B cell (primary cell): ENCODE data around the gene ATP9A.

Experiments
- EZH2 ChIP-seq: IDR thresholded peaks from 2 replicates; pipeline ENCODE4 v1.6.1; 2012; ENCODE audit warnings: borderline replicate concordance, low read depth, mild to moderate bottlenecking, moderate library complexity, low read length; ENCODE audit not compliant: insufficient read depth, poor library complexity, severe bottlenecking
- TF ChIP-seq, protein P1 (sequence below): fragments of 200-600 bp; IDR thresholded peaks from one replicate; pipeline ENCODE4 v1.8.0; 2022; ENCODE audit warnings: antibody characterized with exemption, mild to moderate bottlenecking

DNA sequence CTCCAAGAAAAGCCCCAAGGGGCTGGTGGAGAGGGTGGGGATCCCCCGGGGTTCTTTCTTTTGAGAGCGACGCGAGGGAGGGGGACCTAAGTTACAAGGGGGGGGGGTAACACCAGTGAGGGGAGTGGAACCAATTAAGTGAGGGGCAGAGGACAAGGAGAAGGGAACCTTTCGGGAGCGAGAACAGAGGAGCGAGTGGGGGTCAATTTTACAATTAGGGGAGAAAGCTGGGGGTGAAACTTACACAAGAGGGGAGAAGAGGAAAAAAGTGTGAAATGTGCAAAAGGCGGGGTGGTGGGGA, 33.6 kb upstream of the ATP9A start:
- TF ChIP-seq, protein P1, sequence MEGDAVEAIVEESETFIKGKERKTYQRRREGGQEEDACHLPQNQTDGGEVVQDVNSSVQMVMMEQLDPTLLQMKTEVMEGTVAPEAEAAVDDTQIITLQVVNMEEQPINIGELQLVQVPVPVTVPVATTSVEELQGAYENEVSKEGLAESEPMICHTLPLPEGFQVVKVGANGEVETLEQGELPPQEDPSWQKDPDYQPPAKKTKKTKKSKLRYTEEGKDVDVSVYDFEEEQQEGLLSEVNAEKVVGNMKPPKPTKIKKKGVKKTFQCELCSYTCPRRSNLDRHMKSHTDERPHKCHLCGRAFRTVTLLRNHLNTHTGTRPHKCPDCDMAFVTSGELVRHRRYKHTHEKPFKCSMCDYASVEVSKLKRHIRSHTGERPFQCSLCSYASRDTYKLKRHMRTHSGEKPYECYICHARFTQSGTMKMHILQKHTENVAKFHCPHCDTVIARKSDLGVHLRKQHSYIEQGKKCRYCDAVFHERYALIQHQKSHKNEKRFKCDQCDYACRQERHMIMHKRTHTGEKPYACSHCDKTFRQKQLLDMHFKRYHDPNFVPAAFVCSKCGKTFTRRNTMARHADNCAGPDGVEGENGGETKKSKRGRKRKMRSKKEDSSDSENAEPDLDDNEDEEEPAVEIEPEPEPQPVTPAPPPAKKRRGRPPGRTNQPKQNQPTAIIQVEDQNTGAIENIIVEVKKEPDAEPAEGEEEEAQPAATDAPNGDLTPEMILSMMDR = no peak
- TF ChIP-seq EZH2 = no peak
